HG02798 (cell line): Measurements from ENCODE around the gene PHKB.
"Not testable (repeated sequence)": the region's sequence is repeated elsewhere in the genome, so short reads cannot be mapped to it uniquely, and the experiment has no call there.

Source experiments
- ATAC-seq: cut with Tn5 transposase; IDR thresholded peaks from one replicate; pipeline ENCODE4 v1.9.1; 2021; ENCODE audit warnings: mild to moderate bottlenecking; ENCODE audit not compliant: unreplicated experiment, poor library complexity

PHKB gene

DNA sequence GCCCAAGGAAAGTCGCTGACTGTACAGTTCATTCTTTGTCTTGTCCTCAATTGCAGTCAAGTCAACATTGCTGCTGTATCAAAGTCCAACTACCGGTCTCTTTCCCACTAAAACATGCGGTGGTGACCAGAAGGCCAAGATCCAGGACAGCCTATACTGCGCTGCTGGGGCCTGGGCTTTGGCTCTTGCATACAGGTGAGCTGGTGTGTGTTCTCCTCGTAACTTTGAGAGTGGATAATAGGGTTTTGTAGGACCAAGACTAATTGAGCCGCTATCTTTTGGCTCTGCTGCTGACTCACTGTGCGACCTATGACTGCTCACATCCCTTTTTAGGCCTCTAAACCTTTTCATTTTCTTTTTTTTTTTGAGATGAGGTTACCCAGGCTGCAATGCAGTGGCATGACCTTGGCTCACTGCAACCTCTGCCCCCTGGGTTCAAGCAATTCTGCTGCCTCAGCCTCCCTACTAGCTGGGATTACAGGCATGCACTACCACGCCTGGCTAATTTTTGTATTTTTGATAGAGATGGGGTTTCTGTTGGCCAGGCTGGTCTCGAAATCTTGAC is 38.7 kb downstream of the PHKB start:
- ATAC-seq: no peak

DNA sequence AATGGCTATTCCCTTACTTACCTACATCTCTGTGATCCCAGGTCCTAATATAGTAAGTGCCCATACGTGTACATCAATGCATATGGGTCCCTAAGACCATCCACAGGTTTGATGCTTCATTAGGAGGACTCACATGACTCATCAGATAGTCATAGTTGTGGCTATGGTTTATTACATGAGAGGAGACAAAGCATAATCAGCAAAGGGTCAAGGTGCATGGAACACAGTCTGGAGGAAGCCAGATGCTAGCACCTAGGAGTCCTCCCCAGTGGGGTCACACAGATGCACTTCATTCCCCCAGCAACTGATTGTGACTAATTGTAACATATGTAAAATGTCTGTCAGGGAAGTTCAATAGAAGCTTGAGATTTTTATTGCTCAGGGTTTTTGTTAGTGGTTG is 42.8 kb downstream of the PHKB start:
- ATAC-seq: no peak

DNA sequence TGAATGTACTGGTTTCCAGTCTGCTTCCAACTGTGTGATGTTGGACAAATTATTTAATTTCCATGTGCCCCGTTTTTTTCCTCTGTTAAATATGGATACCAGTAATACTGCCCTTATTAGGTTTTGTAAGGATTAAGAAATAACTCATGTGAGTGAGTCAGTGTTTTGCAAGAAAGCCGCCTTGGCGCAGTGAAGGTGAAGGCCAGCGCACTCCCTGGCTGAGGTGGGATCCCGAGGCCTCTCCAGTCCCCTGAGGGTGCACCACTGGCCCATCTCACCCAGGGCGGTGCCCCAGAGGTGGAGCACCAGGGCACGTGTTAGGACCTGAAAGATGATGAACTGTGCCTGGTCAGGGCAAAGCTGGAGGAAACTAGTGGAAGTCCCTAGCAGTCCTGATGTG is 43.5 kb downstream of the PHKB start:
- ATAC-seq: no peak

DNA sequence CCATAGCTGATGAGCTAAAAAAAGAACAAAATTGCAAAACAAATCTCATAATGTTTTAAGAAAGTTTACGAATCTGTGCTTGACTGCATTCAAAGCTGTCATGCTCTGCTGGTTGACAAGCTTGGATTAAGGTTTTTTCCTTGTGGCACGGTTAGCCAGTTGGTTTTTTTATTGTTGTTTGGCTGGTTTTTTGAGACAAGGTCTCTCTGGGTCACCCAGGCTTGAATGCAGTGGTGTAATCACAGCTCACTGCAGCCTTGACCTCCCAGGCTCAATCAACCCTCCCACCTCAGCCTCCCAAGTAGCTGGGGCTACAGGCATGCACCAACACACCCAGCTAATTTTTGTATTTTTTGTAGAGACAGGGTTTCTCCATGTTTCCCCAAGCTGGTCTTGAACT is 45.7 kb downstream of the PHKB start:
- ATAC-seq: no peak

DNA sequence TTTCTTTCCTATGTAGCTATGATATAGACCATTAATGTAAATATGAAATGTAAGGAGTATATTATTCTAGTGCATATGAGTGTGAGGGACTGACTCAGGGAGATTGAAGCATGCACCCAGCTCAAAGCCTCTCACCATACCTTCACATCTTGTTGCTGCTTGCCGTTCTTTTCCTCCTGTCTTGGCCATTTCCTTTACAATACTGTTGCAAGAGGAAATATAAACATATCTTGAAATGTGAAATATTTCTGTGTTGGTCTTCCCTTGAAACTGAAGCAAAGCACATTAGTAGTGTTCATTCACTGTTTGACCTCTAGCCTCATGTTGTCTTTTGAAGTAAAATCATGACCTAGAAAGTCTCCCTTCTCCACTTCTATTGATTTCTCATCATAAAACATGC is 46.6 kb downstream of the PHKB start:
- no peak for ATAC-seq

DNA sequence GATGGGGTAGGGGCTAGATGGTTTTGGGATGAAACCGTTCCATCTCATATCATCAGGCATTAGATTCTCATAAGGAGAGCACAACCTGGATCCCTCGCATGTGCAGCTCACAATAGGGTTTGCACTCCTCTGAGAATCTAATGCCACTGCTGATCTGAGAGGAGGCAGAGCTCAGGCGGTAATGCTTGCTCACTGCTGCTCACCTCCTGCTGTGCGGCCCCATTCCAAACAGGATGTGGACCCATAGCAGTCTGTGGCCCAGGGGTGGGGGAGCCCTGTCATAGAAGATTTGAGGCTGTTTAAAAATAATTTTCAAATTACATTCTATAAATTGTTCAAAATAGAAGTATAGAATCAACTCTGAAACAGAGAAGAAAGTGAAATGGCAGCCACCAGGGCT is 50.8 kb downstream of the PHKB start:
- no peak for ATAC-seq

DNA sequence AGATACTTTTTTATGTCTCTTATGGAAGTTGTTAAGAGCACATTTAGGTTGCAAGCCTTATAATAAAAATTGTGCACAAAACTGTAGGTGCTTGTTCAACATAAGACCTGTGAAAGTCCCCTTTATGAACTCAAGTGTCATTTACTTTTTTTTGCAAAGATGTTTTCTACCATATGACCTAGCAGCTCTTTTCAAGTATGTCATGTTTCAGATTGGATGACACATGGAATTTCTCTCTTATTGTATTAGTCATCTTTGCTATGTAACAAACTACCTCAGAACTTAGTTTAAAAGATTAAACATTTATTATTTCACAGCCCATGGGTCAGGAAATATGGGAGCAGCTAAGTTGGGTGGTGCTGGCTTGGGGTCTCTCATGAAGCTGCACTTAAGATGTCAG is 57.9 kb downstream of the PHKB start:
- ATAC-seq: no peak

DNA sequence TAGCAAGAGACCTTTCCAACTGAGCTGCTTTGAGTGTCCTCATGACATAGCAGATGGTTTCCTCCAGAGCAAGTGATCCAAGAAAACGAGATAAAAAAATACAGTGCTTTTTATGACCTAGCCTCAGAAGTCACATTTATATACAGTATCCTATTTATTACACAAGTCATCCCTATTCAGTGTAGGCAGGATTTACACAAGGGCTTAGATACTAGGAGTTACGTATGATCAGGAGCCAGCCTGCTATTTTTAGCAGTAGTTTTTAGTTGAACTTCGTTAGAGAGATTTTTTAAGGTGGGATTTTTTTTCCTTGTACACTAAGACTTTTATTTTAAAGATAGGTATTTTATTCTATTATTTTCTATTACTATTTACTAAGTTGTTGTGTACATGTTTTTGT is 58.4 kb downstream of the PHKB start:
- ATAC-seq: no peak

DNA sequence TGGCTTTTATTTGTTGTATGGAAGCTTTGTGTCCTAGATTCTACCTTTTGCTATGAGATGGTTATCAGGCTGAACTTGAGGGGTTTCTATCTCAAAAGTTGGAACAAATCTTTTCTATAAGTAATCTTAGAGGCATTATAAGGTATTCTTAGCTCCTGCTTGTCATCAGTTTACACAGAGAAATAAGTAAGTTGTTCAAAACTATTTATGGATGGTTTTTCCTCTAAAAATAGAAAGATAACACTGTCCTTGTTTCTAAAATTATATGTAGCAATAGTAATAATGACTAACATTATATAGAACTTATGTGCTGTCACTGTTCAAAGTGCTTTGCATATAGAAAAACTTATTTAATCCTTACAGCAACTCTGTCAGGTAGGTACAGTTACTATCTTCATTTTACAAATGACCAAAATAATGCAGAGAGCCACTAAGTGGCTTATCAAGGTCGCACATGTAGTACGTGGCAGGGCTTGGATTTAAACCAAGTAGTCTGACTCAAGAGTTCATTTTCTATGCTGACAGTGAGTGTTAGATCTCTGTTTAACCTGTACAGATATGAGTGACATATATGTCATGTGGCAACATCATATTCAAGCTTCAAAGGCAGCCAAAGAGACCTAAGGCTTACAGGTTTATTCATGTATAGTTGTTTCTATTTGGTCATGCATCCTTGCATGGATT is 59.0 kb downstream of the PHKB start:
- no peak for ATAC-seq

DNA sequence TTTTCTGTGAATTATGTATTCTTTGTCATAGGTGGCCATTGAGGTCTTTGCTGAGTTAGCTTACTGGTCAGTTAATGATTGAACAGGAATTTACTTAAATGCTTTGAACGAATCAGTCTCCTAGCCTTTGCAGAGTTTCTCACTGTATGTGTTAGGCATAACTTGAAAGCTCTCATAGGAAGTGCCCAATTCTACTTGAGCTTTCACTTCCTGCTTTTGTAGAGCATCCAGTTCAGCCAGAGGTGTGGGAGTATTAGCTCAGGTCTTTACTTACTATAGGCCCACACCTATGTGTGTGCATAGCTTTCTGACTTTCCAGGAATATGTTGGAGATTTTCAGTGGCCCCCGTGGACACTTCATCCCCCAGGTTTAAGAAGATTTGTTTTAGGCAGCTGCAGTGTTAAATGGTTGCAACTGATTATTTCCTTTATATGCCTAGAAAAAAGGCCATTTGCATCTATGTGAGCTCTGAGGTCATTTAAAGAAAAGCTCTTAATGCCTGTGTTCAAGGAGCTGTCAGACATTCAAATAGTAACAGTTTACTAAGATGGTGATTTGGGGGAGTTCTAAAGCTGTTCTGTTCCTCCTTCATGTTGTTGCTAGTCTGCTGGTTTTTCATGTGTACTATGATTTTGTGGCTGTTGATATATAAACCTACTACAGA is 62.3 kb downstream of the PHKB start:
- ATAC-seq: peak; percentile 100

DNA sequence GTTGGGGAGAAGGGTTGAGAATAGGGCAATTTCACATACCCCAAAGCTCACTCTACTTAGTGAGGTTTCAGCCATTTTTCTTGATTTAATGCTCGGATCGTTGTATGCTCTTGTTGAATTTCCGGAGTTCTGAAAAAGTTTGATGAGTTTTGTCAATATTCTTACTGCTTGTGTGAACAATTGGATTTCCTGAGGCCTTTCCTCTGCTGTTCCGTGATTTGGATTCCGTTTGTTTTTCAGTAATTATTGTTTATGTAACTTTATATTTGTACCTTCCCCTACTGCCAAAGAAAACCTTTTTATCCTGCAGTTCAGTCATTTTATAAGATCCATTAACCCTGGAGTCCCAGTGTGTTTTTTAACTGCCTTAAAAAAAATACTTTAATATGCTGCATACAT is 62.9 kb downstream of the PHKB start:
- no peak for ATAC-seq

DNA sequence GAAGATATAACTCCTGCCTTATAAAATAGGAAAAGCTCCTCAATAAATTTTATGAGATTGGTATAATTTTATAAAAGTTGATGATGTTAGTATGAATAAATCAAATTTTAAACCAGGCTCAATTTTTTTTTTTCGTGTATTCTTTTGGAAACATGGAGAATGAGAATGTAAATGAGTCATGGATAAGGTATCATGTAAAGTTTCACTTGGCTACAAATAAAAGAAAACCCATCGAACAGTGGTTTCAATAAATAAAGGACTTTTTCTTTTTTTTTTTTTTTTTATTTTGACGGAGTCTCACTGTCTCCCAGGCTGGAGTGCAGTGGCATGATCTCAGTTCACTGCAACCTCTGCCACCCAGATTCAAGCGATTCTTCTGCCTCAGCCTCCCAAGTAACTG is 67.3 kb downstream of the PHKB start:
- ATAC-seq: no peak

DNA sequence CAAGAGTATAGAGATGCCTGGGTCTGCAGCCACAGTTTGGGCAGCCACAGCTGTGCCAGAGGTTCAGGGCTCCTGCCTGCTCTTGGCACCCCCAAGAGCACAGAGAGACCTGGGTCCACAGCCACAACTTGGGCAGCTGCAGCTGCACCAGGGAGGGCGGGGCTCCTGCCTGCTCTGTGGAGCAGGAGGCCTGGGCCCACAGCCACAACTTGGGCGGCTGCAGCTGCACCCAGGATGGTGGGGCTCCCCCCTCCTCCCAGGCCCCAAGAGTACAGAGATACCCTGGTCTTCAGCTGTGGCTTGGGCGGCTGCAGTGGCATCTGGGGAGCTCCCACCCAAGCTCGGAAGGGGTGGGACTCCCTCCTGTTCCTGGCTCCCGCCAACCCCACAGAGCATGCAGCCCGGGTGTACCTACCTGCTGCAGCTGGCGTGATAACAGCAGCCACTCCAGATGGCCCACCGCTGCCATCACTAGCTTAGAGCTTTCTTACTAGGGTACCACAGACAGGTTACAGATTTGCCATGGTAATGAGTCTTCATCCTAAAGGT is 72.7 kb downstream of the PHKB start:
- no peak for ATAC-seq

DNA sequence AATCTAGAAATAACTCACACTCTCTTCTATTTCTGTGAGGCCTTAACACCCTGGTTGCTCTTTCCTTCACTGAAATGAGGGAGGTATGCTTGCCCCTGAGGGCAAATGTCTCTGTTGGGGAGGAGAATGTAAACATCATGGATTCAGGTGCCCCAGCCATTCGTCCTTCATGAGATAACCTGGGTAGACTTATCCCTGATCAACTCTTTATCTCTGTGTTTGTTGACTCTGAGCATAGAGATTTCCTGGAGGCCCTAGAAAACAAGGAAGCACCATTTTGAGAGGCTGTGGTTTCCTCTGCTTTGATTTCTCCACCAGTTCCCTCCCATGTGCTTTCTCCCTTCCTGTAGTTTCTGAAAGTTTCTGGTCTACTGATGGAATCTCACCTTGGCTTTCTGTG is 77.3 kb downstream of the PHKB start:
- no peak for ATAC-seq

DNA sequence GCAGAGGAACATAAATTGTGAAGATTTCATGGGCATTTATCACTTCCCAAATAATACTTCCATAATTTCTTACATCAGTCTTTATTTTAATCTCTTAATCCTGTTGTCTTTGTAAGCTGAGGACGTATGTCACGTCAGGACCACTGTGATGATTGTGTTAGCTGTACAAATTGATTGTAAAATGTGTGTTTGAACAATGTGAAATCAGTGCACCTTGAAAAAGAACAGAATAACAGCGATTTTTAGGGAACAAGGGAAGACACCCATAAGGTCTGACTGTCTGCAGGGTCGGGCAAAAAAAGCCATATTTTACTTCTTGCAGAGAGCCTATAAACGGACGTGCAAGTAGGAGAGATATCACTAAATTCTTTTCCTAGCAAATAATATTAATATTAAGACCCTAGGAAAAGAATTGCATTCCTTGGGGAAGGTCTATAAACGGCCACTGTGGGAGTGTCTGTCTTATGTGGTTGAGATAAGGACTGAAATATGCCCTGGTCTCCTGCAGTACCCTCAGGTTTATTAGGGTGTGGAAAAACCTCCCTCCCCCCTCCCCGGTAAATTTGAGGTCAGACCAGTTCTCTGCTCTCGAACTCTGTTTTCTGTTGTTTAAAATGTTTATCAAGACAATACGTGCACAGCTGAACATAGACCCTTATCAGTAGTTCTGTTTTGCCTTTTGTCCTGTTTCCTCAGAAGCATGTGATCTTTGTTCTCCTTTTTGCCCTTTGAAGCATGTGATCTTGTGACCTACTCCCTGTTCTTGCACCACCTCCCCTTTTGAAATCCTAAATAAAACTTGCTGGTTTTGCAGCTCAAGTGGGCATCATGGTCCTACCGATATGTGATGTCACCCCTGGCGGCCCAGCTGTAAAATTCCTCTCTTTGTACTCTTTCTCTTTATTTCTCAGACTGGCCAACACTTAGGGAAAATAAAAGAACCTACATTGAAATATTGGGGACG is 78.9 kb downstream of the PHKB start:
- ATAC-seq: not testable (repeated sequence)

DNA sequence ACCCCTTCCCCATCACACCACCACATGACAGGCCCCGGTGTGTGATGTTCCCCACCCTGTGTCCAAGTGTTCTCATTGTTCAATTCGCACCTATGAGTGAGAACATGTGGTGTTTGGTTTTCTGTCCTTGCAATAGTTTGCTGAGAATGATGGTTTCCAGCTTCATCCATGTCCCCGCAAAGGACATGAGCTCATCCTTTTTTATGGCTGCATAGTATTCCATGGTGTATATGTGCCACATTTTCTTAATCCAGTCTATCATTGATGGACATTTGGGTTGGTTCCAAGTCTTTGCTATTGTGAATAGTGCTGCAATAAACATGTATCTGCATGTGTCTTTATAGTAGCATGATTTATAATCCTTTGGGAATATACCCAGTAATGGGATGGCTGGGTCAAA is 80.0 kb downstream of the PHKB start:
- not testable (repeated sequence) for ATAC-seq

DNA sequence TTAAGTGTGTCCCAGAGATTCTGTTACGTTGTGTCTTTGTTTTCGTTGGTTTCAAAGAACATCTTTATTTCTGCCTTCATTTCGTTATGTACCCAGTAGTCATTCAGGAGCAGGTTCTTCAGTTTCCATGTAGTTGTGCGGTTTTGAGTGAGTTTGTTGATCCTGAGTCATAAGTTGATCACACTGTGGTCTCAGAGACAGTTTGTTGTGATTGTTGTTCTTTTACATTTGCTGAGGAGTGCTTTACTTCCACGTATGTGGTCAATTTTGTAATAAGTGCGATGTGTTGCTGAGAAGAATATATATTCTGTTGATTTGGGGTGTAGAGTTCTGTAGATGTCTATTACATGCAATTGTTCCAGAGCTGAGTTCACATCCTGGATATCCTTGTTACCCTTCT is 83.1 kb downstream of the PHKB start:
- not testable (repeated sequence) for ATAC-seq

DNA sequence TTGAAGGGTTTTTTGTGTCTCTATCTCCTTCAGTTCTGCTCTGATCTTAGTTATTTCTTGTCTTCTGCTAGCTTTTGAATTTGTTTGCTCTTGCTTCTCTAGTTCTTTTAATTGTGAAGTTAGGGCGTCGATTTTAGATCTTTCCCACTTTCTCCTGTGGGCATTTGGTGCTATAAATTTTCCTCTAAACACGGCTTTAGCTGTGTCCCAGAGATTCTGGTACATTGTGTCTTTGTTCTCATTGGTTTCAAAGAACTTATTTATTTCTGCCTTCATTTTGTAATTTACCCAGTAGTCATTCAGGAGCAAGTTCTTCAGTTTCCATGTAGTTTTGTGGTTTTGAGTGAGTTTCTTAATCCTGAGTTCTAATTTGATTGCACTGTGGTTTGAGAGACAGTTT is 90.1 kb downstream of the PHKB start:
- ATAC-seq: not testable (repeated sequence)

DNA sequence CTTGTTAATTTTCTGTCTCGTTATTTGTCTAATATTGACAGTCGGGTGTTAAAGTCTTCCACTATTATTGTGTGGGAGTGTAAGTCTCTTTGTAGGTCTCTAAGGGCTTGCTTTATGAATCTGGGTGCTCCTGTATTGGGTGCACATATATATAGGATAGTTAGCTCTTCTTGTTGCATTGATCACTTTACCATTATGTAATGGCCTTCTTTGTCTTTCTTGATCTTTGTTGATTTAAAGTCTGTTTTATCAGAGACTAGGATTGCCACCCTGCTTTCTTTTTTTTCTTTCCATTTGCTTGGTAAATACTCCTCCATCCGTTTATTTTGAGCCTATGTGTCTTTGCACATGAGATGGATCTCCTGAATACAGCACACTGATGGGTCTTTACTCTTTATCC is 90.6 kb downstream of the PHKB start:
- not testable (repeated sequence) for ATAC-seq

DNA sequence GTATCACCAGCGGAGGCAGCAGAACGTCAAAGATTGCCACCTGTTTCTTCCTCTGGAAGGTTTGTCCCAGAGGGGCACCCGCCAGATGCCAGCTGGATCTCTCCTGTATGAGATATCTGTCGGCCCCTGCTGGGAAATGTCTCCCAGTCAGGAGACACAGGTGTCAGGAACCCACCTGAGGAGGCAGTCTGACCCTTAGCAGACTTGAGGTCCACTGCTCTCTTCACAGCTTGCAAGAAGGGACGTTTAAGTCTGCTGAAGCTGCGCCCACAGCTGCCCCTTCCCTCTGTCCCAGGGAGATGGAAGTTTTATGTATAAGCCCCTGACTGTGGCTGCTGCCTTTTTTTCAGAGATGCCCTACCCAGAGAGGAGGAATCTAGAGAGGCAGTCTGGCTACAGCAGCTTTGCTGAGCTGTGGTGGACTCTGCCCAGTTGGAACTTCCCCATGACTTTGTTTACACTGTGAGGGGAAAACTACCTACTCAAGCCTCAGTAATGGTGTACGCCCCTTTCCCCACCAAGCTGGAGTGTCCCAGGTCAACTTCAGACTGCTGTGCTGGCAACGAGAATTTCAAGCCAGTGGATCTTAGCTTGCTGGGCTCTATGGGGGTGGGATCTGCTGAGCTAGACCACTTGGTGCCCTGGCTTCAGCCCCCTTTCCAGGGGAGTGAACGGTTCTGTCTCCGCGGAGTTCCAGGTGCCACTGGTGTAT is 92.9 kb downstream of the PHKB start:
- no peak for ATAC-seq
